Fibroblast of pulmonary artery (primary cell): ENCODE measurements around the gene RSRC1.

Source experiments
- DNase-seq: peaks from one replicate; pipeline ENCODE4 v3.0.0-alpha.2; 2010; ENCODE audit warnings: low read depth
- H3K4me3 ChIP-seq: replicated peaks from 2 replicates; pipeline ENCODE4 v1.5.1; 2011; ENCODE audit warnings: low read depth, mild to moderate bottlenecking, control low read depth, low read length, moderate library complexity
- TF ChIP-seq, protein P1 (sequence below): IDR thresholded peaks from 2 replicates; pipeline ENCODE4 v1.5.1; 2011; ENCODE audit warnings: mild to moderate bottlenecking, control low read depth, low read length, inconsistent platforms; ENCODE audit errors: missing control alignments

RSRC1 gene

DNA sequence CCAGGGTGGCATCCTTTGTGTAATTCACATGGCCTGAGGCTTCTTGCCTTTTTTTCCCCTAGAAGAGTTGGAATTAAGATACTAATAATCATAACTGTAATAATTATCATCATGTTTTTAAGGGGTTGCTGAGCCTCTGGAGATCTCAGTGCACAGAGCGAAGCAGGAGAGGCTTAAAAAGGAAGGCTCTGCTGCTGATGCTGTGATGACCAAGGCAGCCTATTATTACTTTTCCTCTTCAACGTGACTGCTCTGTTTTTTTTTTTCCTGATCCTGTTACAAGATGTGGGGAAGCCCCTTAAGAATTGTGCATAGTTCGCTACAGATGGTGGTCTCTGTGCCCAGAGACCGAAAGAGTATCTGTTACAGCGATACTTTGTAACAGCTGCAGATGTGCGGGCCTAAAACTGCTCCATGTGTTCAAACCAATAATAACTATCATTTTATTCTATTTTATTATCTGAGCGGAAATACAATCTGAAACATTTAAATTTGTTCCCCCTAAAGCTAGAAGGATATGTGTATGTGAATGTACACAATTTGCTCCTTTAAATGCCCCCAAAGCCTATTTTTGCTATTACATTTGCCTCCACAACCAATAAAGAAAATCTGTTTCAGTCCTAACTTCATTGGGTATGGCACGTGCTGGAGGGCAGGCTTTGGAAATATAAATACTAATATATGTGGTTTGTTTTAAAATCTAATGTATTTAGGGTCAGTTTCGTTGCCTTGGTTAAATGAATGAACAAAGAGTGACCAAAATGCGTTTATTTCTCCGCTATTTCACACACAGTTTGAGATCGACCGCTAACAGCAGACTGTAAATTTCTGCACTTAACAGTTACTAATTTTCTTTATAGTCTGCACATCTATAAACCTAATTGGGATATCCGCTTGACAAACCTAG lies 8.3 kb upstream of the RSRC1 start:
- TF ChIP-seq, protein P1, sequence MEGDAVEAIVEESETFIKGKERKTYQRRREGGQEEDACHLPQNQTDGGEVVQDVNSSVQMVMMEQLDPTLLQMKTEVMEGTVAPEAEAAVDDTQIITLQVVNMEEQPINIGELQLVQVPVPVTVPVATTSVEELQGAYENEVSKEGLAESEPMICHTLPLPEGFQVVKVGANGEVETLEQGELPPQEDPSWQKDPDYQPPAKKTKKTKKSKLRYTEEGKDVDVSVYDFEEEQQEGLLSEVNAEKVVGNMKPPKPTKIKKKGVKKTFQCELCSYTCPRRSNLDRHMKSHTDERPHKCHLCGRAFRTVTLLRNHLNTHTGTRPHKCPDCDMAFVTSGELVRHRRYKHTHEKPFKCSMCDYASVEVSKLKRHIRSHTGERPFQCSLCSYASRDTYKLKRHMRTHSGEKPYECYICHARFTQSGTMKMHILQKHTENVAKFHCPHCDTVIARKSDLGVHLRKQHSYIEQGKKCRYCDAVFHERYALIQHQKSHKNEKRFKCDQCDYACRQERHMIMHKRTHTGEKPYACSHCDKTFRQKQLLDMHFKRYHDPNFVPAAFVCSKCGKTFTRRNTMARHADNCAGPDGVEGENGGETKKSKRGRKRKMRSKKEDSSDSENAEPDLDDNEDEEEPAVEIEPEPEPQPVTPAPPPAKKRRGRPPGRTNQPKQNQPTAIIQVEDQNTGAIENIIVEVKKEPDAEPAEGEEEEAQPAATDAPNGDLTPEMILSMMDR: no peak
- no peak overlapping the region for H3K4me3 ChIP-seq
- no peak for DNase-seq

DNA sequence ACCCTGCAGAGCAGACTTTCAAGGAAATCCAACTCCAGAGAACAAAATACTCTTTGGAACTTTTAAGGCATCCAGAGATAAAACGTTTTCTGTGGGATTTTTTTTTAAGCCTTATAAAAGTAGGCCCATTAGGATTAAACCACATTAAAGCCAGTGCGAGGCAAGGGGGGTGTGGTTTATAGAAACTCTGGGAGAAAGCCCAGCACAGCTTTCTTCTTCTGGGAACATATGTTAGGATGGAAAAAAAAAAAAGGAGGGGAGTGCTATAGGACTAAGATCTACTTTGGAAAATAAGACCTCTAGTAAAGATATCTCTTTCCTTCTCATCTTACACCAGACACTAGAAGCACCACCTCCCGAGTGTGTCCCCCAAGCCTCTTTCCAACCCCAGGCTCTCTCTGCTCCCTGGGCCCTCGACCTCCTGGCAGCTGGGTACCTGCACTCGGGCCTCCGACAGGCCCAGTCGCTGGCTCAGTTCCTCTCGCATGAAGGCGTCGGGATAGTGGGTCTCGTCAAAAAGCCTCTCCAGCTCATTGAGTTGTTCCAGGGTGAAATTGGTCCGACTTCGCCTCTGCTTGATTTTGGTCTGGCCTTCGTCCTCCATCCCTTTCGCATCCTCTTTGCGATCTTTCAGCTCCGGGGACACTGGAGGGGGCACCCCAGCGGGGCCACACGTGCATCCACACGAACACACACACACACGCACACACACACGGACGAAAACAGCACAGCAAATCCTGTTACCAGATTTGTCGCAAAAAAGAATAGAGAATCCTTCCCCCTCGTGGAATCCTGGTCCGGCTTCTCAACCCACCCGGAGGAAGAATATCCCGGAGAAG lies 7.4 kb upstream of the RSRC1 start:
- peak overlapping the region; percentile 33 for H3K4me3 ChIP-seq
- no peak for DNase-seq
- TF ChIP-seq, protein P1: no peak

DNA sequence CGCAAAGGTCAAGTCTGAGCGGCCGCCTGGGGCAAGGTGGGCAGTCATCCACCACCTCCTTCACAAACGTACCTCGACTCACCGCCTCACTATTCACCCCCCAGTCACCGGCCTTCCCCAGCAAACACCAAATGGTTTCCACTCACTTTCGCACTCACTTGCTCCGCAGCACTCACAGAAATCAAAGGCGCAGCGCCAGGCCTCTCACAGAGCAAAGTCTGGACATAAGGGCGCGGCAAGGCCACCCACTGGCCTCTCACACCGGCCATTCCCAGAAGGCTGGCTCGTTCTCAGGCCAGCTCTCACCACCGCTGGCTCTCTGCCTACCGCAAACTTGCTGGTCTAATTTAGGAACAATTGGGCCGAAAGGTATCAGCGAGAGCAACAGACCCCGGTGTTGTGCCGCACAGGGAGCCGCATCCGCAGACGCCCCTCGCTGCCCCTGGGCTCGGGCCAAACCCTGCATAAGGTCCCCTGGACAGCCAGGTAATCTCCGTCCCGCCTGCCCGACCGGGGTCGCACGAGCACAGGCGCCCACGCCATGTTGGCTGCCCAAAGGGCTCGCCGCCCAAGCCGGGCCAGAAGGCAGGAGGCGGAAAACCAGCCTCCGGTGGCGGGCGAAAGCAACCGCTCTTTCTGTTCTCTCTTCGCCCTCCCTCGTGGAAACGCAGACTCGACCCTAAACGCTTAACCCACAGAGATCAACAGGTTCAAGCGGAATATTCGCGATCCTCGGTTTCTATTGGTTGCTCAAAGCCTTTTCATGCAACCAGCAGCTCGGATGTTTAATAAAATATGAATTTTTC lies 6.6 kb upstream of the RSRC1 start:
- no peak for DNase-seq
- H3K4me3 ChIP-seq: peak overlapping the region; percentile 33
- TF ChIP-seq, protein P1: no peak

DNA sequence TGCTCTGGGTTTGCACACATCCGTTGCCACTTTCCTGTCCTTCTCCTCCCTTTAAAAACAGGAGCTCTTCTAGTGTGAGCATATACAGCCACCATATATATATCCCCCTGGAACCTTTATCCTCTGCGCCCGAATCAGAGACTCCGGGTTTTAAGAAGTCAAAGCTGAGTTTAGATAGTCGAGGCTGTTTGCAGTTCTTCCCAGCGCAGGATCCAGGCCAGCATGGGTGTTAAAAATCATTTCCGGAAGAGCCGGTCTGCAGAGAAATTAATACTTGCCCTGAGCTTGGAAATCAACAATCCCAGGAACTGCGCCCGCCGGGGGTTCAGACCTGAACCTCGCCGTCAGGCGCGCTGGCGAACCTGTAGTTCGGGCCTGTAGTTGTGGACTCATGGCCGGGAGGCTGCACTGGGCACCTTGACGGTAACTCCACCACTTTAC lies 6.0 kb upstream of the RSRC1 start:
- H3K4me3 ChIP-seq: peak overlapping the region; percentile 33
- DNase-seq: no peak
- TF ChIP-seq, protein P1: no peak

DNA sequence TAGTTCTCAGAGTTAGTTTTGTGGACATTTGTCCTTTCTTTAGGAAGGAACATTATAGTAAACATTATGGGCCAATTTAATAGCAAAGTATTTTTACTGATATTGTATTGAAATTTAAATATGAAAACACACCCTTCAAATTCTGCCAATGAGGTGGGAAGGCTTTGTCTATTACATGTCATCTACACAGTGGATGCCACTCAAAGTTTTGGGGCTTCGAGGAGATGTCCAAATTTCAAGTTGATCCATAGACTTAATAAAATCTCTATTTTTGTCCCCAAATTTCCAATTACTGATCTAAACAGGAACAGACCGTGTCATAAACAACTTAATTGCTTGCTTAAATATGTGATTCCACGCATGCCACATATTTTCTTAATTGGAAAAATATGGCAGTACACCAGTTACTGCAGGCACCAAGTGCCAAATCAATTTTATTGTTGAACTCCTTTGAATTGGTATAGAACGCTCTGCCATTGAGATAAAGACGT lies 5.4 kb upstream of the RSRC1 start:
- TF ChIP-seq, protein P1: no peak
- peak overlapping the region; percentile 30 for H3K4me3 ChIP-seq

DNA sequence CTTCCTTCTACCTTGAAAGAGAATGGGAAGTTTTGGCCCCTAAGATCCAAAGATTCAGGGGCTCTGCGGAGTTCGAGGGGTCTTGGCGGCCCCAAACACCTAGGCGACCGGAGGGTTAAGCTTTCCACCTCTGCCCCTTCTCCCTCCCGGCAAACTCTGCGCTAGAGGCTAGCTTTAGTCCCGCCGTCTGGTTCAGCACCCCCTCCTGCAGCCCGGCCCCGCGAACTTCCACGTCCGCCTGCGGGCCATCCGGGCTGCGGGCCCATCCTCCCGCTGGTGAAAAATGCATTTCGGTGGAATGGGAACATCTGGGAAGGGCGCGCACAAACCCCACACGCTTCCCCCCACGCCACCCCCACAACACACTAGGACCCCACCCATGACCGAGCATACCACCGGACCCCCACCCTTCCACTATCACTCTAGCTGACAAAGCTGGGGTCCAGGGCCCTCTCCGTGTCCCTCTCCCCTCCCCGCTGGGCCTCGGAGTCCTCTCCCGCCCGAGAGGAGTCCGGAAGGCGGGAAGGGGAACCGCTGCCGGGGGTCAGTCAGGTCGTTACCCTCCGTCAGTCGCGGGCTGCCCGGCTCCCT lies 4.7 kb upstream of the RSRC1 start:
- no peak for DNase-seq
- H3K4me3 ChIP-seq: peak overlapping the region; percentile 62
- TF ChIP-seq, protein P1: no peak

More for the DNA sequence above, 5.4 kb upstream of the RSRC1 start:
- no peak for DNase-seq
